ENCODE results near the gene EZR.

The EZR gene

GRCh38 chr6:158776737-158777136, 42.4 kb downstream of the EZR start:
- DNase-seq (ENCODE audit: low read depth in 2 of 2): no peak

- no peak for DNase-seq (ENCODE audit: low read depth in 2 of 2)
Measured at GRCh38 chr6:158775832-158776231, 43.3 kb downstream of the EZR start.

GRCh38 chr6:158774717-158775449, 44.3 kb downstream of the EZR start:
- DNase-seq (ENCODE audit: low read depth in 2 of 2): no peak

- DNase-seq (ENCODE audit: low read depth in 2 of 2): no peak
Measured at GRCh38 chr6:158773581-158774449, 45.4 kb downstream of the EZR start.

GRCh38 chr6:158772851-158773371, 46.3 kb downstream of the EZR start:
- DNase-seq (ENCODE audit: low read depth in 2 of 2): no peak

DNA sequence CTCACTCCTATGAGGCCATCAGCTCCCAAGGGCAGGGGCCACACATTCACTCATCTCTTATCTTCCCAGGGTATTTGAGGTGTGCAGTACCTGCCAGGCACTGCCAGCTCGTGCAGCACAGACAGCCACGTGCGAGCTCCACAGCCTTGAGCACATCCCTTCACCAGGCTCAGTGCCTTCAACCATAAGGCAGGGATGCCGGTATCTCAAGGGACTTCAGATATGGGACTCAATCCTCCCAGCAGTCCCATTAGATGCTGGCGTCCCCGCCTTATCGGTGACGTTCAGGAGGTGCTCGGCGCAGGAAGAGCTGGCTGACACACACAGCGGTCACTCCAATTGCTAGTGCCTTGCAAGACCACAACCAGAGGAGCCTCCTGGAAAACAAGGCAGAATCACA, 47.0 kb downstream of the EZR start:
- DNase-seq (ENCODE audit: low read depth in 2 of 2): no peak

DNA sequence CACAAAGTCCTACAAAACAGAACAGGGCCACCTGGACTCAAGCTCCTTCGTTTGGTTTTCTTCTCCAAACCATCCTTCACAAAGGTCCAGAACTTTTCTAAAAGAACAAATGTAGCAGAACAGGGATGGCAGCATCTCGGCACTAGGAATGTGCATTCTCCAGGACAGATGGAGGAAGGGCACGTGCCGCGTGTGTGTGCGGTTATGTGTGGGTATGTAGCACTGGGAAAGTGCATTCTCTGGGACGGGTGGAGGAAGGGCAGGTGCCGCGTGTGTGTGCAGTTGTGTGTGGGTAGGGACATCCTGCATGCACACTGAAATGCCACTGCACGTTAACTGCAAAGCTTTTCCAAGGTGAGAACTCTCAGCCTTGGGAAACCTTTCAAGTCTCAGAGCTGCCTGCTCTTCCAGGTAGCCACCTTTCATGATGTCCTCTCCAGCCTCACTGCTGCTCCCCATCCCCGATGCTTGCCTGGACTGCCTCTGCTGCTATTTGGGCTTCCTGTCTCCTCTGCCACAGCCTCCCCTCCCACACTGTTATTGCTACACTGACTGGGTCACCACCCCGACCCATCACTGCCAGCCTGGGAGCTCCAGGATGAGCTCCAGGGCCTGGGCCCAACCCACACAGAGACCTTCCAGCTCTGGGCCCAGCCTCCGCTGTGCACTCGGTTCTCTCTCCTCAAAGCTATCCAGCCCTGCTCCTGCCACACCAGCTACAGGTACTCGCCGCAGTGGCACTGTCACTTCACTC, 47.6 kb downstream of the EZR start:
- no peak for DNase-seq (ENCODE audit: low read depth in 2 of 2)

- no peak for DNase-seq (ENCODE audit: low read depth in 2 of 2)
Measured at GRCh38 chr6:158770533-158771330, 48.4 kb downstream of the EZR start.

- no peak for DNase-seq (ENCODE audit: low read depth in 2 of 2)
Measured at GRCh38 chr6:158769771-158770432, 49.3 kb downstream of the EZR start.

DNA sequence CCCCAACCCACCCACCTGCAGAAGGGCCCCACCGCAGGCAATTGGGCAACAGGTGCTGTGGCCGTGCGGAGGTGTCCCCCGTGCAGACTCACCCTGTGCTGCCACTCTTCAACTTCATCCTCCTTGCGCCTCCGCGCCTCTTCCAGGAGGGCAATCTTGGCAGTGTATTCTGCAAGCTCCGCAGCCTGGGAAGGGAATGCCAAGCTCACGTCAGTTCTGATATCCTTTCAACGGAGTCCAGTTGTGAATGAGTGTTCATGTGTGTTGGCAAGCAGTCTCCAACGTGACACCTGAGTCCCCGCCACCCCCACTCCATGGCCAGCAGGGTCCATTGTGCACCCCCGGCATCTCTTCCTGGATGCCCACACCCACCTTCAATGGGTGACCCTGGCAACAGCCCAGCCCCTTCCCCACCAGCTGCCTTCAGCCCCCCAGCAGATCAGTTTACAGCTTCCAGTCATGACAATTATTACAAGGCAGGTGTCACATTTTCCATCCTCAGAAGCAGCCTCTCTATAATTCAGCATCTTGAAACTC, 49.9 kb downstream of the EZR start:
- DNase-seq (ENCODE audit: low read depth in 2 of 2): no peak

- no peak for DNase-seq (ENCODE audit: low read depth in 2 of 2)
Measured at GRCh38 chr6:158768436-158768835, 50.7 kb downstream of the EZR start.

DNA sequence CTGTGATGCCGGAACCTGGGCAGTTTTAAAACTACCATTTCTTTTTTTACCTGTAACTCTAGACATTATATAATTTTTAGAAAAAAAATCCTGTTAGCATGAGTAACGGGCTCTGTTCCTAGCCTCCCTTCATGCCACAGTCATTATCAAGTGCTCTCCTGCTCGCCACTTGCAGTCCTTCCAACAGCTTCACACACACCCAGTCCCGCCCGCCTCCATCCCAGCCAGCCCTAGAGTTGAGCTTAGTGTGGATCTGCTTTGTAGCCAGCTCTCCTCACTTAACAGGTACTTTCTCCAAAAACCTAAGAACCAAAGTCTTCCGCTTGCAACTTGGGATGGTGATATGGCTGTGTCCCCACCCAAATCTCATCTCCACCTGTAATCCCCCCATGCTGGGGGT, 51.5 kb downstream of the EZR start:
- DNase-seq (ENCODE audit: low read depth in 2 of 2): no peak

GRCh38 chr6:158766621-158767455, 52.3 kb downstream of the EZR start:
- no peak for DNase-seq (ENCODE audit: low read depth in 2 of 2)

DNA sequence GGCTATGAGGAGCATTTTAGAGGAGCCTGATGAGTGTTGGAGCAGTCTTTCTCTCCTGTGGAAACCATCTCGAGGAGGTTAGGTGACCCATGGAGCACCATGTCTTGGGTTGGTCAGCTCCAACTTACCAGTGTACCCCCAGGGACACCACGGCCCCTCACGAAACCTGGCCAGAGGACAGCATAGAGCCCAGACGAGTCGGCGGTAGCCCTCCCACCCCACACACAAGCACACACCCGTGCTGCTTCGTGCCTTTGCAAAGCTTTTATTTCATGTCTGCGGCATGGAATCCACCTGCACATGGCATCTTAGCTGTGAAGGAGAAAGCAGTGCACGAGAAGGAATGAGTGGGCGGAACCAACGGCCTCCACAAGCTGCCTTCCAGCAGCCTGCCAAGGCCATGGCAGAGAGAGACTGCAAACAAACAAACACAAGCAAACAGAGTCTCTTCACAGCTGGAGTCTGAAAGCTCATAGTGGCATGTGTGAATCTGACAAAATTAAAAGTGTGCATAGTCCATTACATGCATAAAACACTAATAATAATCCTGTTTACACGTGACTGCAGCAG, 53.6 kb downstream of the EZR start:
- DNase-seq (ENCODE audit: low read depth in 2 of 2): no peak

DNA sequence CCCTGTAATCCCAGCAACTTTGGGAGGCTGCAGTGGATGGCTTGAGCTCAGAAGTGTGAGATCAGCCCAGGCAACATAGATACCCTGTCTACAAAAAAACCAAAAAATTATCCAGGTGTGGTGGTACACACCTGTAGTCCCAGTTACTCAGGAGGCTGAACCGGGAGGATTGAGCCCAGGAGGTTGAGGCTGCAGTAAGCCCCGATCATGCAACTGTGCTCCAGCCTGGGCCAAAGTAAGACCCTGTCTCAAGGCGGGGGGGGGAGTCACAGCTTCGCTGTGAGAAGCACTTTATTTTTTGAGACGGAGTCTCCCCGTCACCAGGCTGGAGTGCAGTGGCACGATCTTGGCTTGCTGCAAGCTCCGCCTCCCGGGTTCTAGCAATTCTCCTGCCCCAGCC, 54.2 kb downstream of the EZR start:
- no peak for DNase-seq (ENCODE audit: low read depth in 2 of 2)

DNA sequence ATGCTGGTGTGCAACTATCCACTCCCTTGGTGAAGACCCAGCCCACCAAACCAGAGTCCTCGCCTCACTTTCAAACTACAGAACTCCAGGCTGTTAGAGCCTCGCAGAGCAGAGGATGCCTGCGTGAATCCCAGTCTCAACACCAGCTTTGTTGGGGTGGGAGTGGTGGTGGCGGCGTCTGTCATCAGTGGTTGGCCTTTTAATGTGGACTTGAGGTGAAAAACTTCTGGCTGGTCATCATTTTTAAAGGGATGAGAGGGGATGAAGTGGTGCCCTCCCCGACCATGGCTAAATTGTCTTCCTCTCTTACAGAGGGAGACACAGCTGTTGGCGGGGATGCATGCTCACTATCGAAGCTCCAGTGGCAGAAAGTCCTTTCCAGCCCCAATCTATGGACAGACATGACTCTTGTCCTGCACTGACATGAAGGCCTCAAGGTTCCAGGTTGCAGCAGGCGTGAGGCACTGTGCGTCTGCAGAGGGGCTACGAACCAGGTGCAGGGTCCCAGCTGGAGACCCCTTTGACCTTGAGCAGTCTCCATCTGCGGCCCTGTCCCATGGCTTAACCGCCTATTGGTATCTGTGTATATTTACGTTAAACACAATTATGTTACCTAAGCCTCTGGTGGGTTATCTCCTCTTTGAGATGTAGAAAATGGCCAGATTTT, 54.9 kb downstream of the EZR start:
- no peak for DNase-seq (ENCODE audit: low read depth in 2 of 2)

DNA sequence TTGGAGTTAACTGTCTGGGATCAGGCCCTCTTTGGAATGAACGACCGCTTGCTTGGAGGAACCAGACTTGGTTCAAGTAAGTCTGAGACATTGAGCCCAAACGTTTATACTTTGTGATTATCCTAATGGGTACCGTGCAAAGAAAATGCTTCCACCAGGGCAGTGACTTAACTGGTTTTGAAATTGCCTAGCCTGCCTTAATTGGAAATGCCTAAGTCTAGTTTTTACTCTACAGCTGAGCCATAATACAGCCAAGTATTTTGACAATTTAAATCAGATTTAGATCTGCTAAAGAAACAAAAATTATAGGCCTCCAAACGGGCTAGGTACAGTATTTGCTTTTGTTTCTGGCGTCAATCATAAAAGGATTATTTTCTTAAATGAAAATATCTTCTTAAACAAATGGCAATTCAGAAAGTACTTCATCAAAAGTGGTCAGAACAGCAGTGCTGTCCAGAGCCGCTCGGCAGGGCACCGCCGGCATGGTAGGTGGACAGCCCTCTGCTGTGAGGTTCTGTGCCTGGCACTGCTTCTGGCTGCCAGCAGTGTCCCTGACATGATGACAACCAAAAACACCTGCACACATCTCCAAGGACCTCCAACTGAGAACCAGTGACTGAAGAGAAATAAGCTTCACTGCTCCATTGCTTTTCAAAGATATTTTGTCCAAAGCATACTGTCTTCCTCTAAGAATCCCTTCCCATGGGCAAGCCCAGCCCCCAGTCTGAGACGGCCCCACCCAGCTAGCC, 55.6 kb downstream of the EZR start:
- no peak for DNase-seq (ENCODE audit: low read depth in 2 of 2)

Measured in stimulated activated CD4-positive, alpha-beta T cell treated with anti-CD3 and anti-CD28 coated beads, Interleukin-4, amount 100 ng/mL, for 48 hours (primary cell).